M059J (cell line): ENCODE data around the gene NPAS4. TPM values are rescaled to one million over a fixed set of nuclear protein-coding genes. Genes with fewer than 3 reads are reported as not detected.
"Not testable (repeated sequence)": the region's sequence is repeated elsewhere in the genome, so short reads cannot be mapped to it uniquely, and the experiment has no call there.

Experiments
- DNase-seq: peaks from one replicate; pipeline ENCODE4 v3.0.0-alpha.2; 2012; ENCODE audit warnings: low read depth
- total RNA-seq: library from RNA; depleted of rRNA; stranded (reverse); fragments of >200 nt; shearing (Covaris generic); gene quantifications from 2 replicates; pipeline ENCODE4 v1.2.3, GENCODE V29; 2014

The NPAS4 gene
- total RNA-seq, 1 experiment from 2014 or later: not detected

- DNase-seq: no peak
Measured at GRCh38 chr11:66417000-66417399, 3.8 kb upstream of the NPAS4 start.

GRCh38 chr11:66418168-66418985, 2.5 kb upstream of the NPAS4 start:
- peak; percentile 94 for DNase-seq

DNA sequence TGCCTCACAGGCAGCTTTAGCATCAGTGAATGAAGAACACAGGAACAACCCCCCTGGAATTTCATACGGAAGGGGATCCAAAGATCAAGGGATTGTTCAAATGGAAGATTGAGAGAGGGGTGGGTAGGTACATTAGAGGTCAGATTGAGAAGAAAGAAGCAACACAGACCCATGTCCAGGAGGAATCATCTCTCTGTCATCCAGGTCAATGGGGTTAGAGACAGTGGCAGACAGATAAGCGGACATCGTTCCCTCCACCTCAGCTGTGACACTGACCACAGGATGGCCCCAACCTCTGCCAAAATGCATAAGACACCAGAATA, 1.9 kb upstream of the NPAS4 start:
- DNase-seq: no peak

DNA sequence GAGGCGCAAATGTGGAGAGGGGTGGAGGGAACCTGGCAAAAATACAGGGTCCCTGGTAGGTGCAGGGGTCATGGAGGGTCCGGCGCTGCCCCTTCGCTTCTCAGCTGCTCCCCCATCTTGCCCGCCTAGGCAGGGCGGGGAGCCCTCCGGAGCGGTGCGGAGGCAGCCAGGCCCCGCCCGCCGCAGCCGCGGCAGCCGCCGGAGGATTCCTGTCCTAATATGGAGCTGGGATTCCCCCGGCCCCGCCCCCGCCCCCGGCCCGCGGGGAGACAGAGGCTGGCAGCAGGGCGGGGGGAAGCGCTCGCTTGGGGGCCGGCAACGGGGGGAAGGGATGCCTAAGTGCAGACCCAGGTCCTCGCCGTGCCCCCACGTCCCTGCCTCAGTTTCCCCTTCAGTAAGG, 1.0 kb upstream of the NPAS4 start:
- no peak for DNase-seq

DNA sequence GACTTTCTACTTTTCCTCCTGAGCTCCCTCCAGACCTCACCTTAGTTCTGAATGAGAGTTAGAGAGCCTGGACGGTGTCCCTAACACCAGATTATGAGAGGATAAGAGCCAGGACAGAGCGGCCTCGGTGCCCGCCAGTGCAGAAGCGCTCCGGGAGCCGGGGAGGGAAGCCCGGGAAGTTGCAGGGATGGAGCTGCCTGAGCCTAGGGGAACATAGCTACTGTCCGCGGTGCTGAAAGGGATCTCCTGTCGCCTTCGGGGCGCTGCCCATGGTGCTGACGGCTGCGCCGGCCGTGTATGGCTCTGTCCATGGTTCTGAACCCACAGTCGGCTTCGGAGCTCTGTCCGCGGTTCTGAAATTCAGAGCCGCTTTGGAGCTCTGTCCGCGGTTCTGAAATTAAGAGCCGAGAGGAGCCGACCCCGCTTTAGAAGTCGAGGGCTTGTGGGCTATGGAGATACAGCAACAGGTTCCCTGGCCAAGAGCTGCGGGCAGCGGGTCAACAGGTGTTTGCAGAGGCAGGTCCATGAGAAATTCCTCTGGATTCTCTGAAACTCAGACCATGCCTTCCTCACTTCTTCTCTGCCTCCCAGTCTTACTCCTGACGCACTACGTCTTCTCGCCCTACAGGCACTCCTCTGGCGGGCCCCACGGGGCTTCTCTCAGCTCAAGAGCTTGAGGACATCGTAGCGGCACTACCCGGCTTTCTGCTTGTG, 814 bp downstream of the NPAS4 start:
- DNase-seq: peak; percentile 75

GRCh38 chr11:66426314-66426713, 5.5 kb downstream of the NPAS4 start:
- DNase-seq: no peak

- DNase-seq: no peak
Measured at GRCh38 chr11:66428933-66429332, 8.1 kb downstream of the NPAS4 start.

GRCh38 chr11:66429983-66430602, 9.3 kb downstream of the NPAS4 start:
- peak; percentile 69 for DNase-seq

DNA sequence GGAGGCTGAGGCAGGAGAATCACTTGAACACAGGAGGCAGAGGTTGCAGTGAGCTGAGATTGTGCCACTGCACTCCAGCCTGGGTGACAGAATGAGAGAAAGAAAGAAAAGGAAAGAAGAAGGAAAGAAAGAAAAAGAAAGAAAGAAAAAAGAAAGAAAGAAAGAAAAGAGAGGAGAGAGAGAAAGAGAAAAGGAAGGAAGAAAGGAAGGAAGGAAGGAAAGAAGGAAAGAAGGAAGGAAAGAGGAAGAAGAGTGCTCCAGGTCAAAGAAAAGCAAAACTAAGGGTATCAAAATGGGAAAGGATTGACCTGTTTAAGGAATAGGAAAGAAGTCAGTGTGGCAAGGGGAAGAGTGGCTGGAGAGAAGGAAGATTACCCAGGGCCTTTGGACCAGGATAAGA, 10.5 kb downstream of the NPAS4 start:
- not testable (repeated sequence) for DNase-seq

- DNase-seq: not testable (repeated sequence)
Measured at GRCh38 chr11:66431871-66432329, 11.1 kb downstream of the NPAS4 start.

DNA sequence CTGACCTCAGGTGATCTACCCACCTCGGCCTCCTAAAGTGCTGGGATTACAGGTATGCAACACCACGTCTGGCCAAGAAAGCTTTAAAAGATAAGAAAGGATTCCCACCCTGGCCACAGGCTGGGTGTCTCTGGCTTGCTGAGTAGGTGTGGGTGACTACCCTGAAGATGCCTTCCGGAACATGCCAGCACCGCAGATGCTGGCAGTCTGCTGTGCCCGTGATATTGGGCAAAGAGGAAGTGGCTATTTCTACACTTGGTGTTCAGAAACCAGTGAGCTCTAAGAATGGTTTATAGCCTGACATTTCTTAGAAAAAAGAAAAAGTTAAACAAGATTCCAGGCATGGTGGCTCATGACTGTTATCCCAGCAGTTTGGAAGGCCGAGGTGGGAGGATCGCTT, 11.8 kb downstream of the NPAS4 start:
- DNase-seq: no peak

- no peak for DNase-seq
Measured at GRCh38 chr11:66437979-66438503, 17.2 kb downstream of the NPAS4 start.

GRCh38 chr11:66438504-66439466, 17.9 kb downstream of the NPAS4 start, which contains the start of gene MRPL11:
Gene MRPL11, minus strand, starts transcription at chr11:66438848. Its CDS starts 94 bp downstream, at chr11:66438754.
- peak; percentile 93 for DNase-seq

- DNase-seq: not testable (repeated sequence)
Measured at GRCh38 chr11:66440101-66440939, 19.5 kb downstream of the NPAS4 start.

DNA sequence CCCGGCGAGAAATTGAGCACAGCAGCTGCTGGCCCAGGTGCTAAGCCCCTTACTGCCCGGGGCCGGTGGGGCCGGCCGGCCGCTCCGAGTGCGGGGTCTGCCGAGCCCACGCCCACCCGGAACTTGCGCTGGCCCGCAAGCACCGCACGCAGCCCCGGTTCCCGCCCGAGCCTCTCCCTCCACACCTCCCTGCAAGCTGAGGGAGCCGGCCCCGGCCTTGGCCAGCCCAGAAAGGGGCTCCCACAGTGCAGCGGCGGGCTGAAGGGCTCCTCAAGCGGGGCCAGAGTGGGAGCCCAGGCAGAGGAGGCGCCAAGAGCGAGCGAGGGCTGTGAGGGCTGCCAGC, 20.1 kb downstream of the NPAS4 start:
- not testable (repeated sequence) for DNase-seq

GRCh38 chr11:66443602-66444001, 22.8 kb downstream of the NPAS4 start:
- peak; percentile 95 for DNase-seq

GRCh38 chr11:66447012-66447411, 26.2 kb downstream of the NPAS4 start:
- DNase-seq: no peak

DNA sequence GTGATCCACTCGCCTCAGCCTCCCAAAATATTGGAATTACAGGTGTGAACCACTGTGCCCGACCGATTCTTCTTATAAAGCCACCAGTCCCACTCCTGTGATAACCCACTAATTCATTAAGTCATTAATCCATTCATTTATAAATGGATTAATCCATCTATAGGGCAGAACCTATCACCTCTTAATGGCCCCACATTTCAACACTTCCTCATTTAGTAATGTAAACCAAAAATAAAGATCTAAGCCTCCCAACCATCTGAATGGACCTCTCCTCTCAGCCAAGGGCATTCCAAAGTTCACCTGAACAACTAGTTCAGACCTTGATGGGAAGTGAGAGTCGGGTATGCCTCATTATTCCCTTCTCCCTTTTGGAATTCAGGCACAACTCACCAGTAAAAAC, 27.7 kb downstream of the NPAS4 start:
- DNase-seq: no peak

DNA sequence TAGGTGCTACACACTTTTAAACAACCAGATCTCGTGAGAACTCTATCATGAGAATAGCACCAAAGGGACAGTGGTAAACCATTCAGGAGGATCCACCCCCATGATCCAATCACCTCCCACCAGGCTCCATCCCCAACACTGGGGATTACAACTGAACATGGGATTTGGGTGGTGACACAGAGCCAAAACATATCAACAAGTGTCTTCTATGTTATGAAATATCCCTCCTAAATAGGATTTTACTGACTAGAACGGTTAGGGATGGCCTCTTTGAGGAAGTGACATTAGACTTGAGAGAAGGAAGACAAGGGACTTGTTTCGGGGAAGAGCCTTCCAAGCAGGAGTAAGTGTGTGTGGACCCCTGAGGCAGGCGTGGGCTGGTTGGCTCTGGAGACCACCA, 29.7 kb downstream of the NPAS4 start:
- no peak for DNase-seq

GRCh38 chr11:66451663-66452062, 30.8 kb downstream of the NPAS4 start:
- no peak for DNase-seq
